Peyer's patch (tissue), 4 donors: ENCODE data around the gene GPSM3.

Source experiments
- CTCF ChIP-seq, 6 experiments: fragments of 450-650 bp in 4 of 6; fragments of 200-600 bp in 2 of 6; sonication (generic) in 1 of 6; IDR thresholded peaks; one replicate each; pipeline ENCODE4 v1.5.1; 2017 to 2019; ENCODE audit warnings: antibody characterized with exemption in 6 of 6, mild to moderate bottlenecking in 3 of 6, moderate library complexity in 1 of 6
- POLR2A ChIP-seq, 2 donors: fragments of 450-650 bp; IDR thresholded peaks; one replicate each; pipeline ENCODE4 v1.5.1; 2017; ENCODE audit warnings: antibody characterized with exemption in 2 of 2, mild to moderate bottlenecking in 2 of 2, moderate library complexity in 2 of 2

DNA sequence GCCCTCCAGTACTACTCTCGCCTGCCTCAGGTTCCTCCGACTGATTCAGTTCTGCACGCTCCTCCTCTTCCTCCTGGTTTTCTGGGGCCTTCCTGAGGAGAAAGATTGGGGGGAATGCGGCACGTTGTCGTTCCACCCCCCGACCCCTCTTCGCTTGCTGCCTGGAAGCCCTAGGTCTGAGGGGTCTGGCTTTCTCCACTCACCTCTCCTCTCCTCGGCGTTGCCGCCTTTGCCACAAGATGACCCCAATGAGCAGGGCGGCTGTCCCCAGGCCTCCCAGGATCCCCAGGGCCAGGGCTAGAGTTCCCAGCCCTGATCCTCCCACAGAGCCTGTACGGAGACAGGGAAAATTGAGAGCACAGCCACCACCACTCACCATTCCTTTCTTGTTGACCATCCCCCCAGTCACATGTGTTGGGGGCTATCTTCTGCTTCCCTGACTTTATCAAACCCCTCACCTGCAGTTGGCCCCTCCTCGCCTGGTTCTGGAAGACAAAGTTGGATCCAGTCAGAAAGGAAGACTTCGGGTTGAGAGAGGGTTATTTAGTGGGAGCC, 11.2 kb downstream of the GPSM3 start:
- no peak for TF ChIP-seq CTCF (IDR thresholded peaks at IDR 0.05)
- no peak for TF ChIP-seq POLR2A (IDR thresholded peaks at IDR 0.05)
